GM04504 (cell line): ENCODE data around the gene JAKMIP3.

ENCODE experiments used
- DNase-seq: peaks from one replicate; pipeline ENCODE4 v3.0.0-alpha.2; 2012; ENCODE audit warnings: low read depth

JAKMIP3 gene

DNA sequence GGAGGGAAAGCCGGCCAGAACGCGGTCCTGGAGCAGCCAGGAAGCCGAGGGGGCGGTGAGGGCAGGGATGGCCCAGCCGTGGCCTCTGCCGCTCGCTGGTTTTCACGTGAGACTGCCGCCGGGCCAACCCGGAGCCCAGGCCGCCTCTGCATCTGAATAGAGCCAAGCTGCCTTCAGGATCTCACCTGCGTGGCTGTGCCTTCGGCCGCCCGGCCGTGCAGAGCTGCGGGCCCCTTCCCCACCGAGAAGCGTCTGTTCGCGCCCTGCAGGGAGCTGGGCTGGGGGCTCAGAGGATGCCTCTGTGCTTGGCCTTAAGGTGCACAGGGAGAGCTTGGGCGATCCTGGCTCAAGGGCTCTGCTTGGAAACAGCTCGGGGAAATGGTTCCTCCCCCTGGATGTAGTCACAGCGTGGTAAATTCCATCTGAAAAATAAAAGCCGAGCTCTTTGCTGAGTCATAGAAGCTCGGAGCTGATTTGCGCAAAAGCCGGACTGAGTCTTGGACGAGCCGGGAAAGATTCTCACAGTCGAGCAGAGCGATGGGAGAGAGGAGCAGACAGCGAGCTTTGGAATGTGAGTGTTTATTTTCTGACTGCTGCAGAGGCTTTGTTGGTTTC lies at the start of gene JAKMIP3:
Gene JAKMIP3, plus strand, starts transcription at position 456 of the 615 bp plus-strand sequence. CDS start 38,863 bp downstream, outside the sequence.
- peak; percentile 87 for DNase-seq

GRCh38 chr10:132016514-132016913 lies 49.2 kb upstream of the JAKMIP3 start:
- no peak for DNase-seq

DNA sequence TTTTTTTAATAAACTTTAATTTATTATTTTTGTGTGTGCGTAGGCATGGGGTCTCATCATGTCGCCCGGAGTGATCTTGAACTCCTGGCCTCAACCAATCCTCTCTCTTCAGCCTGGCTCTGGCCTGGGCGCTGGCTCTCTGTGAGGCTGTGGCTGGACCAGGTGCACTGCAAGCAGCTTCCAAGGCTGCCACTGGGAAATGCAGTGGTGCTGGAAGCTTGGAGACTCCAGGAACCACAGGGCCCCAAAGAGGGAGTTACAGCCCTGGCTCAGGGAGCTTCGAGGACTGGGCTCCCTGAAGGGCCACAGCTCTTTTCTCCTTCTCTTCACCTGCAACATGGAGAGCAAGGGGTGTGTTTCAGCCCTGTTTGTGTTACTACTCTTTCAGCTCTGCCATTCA lies 47.3 kb upstream of the JAKMIP3 start:
- no peak for DNase-seq

- no peak for DNase-seq
These were observed 46.4 kb upstream of the JAKMIP3 start for GRCh38 chr10:132019366-132019765.

GRCh38 chr10:132020456-132020855 lies 45.3 kb upstream of the JAKMIP3 start:
- DNase-seq: no peak

GRCh38 chr10:132021046-132021445 lies 44.7 kb upstream of the JAKMIP3 start:
- DNase-seq: no peak

GRCh38 chr10:132021504-132022143 lies 44.1 kb upstream of the JAKMIP3 start:
- DNase-seq: no peak

DNA sequence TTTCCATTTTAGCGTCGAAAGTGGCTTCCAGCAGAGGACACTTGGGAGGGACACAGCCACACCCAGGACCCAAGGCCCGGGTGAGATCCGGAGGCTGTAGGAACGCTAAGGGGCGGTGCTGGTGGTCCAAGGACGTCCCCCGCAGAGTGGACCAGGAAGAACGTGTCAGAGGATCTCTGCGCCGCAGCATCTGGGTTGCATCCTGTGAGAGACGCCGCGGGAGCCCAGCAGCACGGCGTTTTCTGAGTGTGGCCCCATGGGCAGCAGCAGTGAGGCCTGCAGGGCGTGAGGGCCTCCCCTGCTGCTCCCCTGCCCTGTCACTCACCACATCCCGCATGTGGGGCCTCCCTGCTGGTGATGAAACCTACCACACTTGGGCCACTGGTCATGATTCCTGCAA lies 43.5 kb upstream of the JAKMIP3 start:
- no peak for DNase-seq

DNA sequence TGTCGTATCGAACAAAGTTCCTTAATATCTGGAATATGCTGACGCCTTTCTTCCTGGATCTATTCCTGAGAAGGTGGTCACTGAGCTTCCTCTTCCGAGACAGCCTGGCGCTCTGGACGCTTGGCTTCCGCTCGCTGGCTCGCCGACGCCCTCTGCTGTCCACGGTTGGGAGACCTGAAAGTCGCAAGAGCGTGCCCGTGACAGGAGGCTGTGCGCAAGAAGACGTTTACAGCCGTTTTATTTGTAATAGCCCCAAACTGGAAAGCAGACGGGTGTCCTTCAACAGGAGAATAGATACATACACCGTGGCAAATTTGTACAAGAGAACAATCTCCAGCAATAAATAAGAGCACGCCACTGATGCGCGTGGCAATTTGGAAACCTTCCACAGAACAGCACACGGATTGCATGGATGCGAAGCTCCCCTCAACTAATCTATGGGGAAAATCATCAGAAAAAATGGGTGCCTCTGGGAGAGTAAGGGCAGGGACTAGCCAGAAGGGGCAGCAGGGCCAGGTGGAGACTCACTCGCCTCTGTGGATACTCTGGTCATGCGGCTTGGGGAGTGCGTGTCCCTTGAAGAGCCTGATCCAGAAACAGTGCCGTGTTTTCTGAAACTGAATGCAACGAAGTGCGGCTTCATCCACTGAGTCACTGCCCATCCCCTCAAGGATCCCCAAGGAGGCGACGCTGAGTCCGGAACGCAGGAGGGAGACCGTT lies 42.5 kb upstream of the JAKMIP3 start:
- peak; percentile 34 for DNase-seq

DNA sequence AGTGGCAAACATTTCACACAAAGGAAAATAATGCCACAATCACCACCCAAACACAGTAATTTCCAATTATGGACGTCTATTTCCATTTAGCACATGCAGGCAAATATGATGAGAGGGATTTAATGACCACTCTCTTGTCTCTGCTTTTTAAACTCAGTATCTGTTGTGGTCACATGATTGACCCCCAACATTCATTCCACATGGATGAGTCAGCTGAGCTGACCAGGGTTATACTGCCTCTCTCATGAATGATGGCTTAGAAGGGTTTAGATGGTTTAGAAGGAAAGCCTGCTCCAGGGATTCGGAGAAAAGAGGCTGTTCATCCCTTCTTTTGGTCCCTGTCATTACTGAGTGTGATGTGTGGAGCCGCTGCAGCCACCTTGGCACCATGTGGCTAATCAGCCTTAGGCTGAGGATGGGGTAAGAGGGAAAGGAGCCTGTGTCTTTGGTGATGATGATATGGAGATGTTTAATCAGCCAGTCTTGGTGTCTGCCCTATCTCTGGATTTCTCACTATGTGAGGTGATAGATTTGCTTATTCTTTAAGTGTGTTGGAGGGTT lies 38.2 kb upstream of the JAKMIP3 start:
- no peak for DNase-seq

DNA sequence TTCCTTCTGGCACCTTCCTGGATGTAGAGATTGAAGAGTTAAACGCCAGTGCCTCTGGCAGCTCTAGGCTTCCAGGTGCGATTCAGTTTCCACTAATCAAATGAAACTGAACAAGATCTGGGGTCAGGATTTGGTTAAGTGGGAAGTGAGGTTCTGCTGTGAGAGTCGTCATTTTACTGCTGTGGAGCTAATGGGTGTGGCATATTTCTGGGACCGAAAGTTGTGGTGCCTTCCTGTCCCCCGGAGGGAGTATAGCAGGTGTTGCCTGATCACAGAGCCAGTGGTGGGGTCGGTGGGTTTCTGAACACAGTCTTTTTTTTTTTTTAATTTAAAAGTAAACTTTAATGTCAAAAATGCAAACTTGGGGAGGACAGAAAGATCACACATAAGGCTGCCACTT lies 37.0 kb upstream of the JAKMIP3 start:
- no peak for DNase-seq

- DNase-seq: no peak
These were observed 34.8 kb upstream of the JAKMIP3 start for GRCh38 chr10:132030898-132031463.

- no peak for DNase-seq
These were observed 32.1 kb upstream of the JAKMIP3 start for GRCh38 chr10:132033632-132034031.

DNA sequence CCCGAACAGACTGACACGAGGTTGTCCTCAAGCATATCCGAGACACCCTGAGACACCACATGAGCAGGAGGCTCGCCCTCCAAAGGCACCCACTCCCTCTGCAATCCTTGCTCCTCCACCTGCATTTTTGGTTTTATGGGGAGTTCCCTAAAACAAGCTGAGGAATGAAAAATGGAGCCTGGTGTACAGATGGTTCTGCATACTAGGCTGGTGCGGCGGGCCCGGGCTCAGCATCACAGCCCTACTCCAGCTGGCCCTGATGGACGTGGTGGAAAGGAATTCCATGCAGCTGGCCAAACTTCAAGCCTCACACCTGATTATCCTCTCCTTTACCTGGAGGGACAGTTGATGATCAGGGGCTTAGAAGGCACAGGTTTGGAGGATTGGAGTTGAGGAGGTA lies 30.3 kb upstream of the JAKMIP3 start:
- no peak for DNase-seq

DNA sequence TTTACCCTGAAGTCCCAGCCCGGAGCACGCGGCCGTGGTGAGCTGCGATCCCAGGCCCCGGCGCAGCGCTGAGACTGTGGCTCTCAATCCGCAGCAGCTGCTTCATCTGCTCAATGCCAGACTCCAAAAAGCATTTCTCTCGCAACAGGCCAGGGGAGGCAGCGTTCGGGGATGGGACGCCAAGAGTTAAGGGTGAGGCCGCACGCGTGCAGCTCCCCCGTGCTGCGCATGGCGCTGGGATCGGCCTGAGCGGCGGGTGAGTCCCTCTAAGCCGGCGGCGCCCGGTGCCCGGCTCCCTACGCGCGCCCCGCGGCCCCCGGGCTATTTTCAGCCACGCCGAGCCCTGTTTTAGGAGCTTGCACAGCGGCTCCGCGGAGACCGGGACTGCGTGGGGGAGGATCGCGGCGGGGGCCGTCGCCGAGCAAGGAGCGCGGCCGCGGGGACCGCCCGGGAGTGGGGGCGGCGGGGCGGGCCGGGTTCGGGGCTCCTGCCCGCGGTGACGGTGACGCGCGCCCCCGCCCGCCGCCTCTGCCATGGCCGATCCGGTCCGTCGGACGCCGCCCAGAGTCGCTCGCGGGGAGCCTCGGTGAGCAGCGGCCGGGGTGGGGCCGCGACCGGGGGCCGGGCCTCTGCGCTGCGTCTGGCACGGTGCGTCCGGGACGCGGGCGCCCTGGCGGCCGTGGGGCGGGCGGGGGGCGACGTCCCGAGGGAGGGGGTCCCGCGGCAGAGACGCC lies 29.4 kb upstream of the JAKMIP3 start:
- DNase-seq: no peak

GRCh38 chr10:132036887-132037675 lies 28.7 kb upstream of the JAKMIP3 start:
- DNase-seq: no peak

DNA sequence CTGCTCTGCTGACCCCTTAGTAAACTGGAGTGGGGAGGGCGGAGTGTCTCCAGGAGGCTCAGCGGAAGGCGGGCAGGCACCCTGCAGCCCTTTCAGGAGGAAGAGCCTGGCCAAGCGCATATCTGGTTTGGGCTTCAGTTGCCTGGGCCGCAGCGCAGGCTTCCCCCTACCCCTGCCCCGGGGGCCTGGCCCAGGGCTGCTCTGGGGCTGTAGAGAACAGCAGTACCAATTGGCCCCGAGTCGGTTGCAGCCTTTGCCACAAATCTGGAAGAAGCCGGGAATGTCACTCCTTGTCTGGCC lies 28.1 kb upstream of the JAKMIP3 start:
- DNase-seq: no peak

GRCh38 chr10:132039371-132039770 lies 26.4 kb upstream of the JAKMIP3 start:
- no peak for DNase-seq

DNA sequence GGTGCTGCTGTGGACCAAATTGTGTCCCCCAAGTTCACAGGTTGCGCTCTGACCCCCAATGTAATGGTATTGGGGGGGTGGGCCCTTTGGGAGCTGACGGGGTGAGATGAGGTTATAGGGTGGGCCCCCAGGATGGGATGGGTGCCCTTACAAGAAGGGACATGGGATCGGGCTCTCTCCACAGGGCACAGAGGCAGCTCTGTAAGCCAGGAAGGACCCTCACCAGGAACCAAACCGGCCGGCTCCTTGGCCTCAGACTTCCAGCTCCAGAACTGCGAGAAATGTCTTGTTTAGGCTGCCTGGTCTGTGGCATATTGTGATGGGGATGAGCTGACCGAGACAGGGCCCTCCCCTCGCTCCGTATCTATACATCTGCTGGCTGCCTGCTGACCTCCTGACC lies 25.7 kb upstream of the JAKMIP3 start:
- DNase-seq: no peak

DNA sequence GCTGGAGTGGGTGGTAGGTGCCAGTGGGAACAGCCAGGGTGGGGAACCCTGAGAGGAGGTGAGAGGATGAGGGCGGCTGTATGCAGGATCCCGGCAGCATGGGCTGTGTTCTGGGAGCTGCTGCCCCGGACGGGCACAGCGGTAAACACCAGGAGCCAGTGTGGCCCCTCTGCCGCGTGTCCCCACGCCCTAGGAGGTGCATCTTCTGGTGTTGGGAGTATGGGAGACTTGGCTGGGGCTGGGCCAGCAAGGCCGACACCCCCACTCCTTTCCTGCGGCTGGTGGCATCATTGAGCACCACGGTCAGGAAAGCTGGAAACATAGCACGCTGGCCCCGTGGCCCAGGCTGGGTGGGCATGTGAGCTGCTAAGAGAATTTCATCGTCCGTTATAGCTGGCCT lies 24.4 kb upstream of the JAKMIP3 start:
- DNase-seq: no peak
